ENCODE measurements around the gene WDR45B. TPM values are rescaled to one million over a fixed set of nuclear protein-coding genes. Genes with fewer than 3 reads are reported as not detected.

WDR45B gene
- total RNA-seq, 1 donor from 2014 or later, result 75.8 TPM

GRCh38 chr17:82664701-82665182 lies 16.5 kb upstream of the WDR45B start:
- Mint-ChIP-seq H3K27ac (no peak overlapping the region), H3K36me3 (ENCODE audit: insufficient read depth) (peaks cover 8% of the 10 kb centered on the region), H3K4me3 (ENCODE audit: low read depth) (no peak overlapping the region), H3K4me1 (ENCODE audit: low read depth) (peaks cover 5% of the 10 kb centered on the region), H3K27me3 (no peaks in the 10 kb centered on the region), H3K9me3 (ENCODE audit: low read depth) (peaks cover 3% of the 10 kb centered on the region)
- TF ChIP-seq CTCF (IDR thresholded peaks at IDR 0.05; ENCODE audit: unreplicated experiment), result no peak
- DNase-seq (ENCODE audit: low spot score, unreplicated experiment), result no peak

- no peak for TF ChIP-seq CTCF (IDR thresholded peaks at IDR 0.05; ENCODE audit: unreplicated experiment)
Measured at GRCh38 chr17:82664276-82664575, 16.0 kb upstream of the WDR45B start.

DNA sequence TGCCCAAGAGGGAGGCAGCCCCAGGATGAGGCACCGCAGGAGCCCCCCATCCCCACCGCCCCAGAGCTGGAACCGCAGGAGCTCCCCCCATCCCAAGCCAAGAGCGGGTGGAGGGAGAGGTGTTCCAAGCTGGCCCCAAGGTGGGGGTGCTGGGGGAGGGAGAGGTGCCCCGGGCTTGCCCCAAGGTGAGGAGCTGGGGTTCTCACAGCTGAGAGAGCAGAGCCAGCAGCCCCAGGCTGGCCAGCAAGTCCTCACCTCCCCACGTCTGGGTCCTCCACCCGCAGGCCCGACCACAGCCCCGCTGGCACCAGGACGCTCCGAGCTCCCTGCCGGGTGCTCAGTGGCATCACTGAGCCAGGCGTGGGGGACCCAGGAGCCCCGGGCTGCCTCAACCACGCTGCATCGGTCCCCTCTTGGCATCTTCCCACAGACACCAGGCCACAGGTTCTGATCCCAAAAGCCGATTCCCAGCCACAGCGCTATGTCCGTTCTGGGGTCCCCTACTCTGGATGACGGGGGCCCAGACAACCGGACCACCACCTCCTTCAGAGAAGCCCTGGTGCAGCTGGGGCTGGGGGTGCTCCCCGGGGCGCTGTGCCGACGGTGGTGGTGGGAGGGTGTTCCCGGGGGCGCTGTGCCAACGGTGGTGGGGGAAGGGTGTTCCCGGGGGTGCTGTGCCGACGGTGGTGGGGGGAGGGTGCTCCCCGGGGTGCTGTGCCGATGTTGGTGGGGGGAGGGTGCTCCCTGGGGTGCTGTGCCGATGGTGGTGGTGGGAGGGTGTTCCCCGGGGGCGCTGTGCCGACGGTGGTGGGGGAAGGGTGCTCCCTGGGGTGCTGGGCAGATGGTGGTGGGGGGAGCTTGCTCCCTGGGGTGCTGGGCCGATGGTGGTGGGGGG lies 15.4 kb upstream of the WDR45B start:
- TF ChIP-seq CTCF (IDR thresholded peaks at IDR 0.05; ENCODE audit: unreplicated experiment), result no peak
- H3K36me3 Mint-ChIP-seq (ENCODE audit: insufficient read depth), result peaks cover 15% of the 10 kb centered on the region
- peaks cover 4% of the 10 kb centered on the region for H3K4me1 Mint-ChIP-seq (ENCODE audit: low read depth)
- no peak overlapping the region for H3K27ac Mint-ChIP-seq
- no peak overlapping the region for H3K4me3 Mint-ChIP-seq (ENCODE audit: low read depth)
- DNase-seq (ENCODE audit: low spot score, unreplicated experiment), result no peak
- no peaks in the 10 kb centered on the region for H3K27me3 Mint-ChIP-seq
- peaks cover 5% of the 10 kb centered on the region for H3K9me3 Mint-ChIP-seq (ENCODE audit: low read depth)

More at GRCh38 chr17:82664276-82664575, 16.0 kb upstream of the WDR45B start:
- no peaks in the 10 kb centered on the region for H3K27me3 Mint-ChIP-seq
- H3K9me3 Mint-ChIP-seq (ENCODE audit: low read depth), result peaks cover 5% of the 10 kb centered on the region
- peaks cover 5% of the 10 kb centered on the region for H3K4me1 Mint-ChIP-seq (ENCODE audit: low read depth)
- H3K36me3 Mint-ChIP-seq (ENCODE audit: insufficient read depth), result peaks cover 13% of the 10 kb centered on the region
- no peak overlapping the region for H3K4me3 Mint-ChIP-seq (ENCODE audit: low read depth)
- DNase-seq (ENCODE audit: low spot score, unreplicated experiment), result no peak
- H3K27ac Mint-ChIP-seq, result no peak overlapping the region

GRCh38 chr17:82662711-82663261 lies 14.5 kb upstream of the WDR45B start:
- H3K4me1 Mint-ChIP-seq (ENCODE audit: low read depth), result peaks cover 1% of the 10 kb centered on the region
- no peak for TF ChIP-seq CTCF (IDR thresholded peaks at IDR 0.05; ENCODE audit: unreplicated experiment)
- peaks cover 5% of the 10 kb centered on the region for H3K9me3 Mint-ChIP-seq (ENCODE audit: low read depth)
- DNase-seq (ENCODE audit: low spot score, unreplicated experiment), result no peak
- no peaks in the 10 kb centered on the region for H3K27me3 Mint-ChIP-seq
- peaks cover 17% of the 10 kb centered on the region for H3K36me3 Mint-ChIP-seq (ENCODE audit: insufficient read depth)
- H3K27ac Mint-ChIP-seq, result no peak overlapping the region
- no peak overlapping the region for H3K4me3 Mint-ChIP-seq (ENCODE audit: low read depth)

DNA sequence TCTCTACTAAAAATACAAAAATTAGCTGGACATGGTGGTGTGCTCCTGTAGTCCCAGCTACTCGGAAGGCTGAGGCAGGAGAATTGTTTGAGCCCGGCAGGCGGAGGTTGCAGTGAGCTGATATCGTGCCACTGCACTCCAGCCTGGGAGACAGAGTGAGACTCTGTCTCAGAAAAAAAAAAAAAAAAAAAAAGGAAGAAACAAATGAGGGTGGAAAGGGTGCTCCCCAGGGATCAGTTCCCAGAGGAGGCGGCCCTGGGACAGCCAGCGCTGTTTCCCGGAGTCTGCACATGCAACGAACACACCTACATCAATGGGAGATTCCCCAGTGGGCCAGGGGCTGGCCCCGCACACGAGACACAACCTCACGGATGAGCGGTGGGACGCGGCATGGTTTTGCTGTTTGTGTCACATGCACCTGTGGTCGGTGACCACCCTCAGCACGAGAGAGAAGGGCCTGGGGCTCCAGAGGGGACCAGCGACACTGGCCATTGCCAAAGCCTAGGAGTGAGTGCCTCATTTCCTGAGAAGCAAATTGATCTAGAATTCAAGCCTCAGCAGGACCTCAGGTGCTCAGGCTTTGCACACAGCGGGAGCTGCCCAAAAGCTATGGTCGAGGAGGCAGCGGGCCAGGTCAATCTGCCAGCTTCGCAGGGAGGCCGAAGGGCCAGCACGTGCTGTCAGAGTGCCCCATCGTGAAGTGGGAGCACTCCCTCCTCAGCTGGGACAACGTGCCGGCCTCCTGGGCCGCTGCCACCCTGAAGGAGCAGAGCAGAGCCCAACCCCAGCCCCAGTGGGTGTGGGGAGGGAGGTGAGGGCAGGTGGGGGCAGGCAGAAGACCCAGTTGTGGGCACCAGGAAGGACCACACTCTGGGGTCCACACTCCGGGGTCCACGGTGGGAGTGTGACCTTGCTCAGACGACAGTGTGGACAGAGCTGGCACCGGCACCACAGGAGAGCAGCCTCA lies 13.8 kb upstream of the WDR45B start:
- Mint-ChIP-seq H3K4me3 (ENCODE audit: low read depth) (no peak overlapping the region), H3K27ac (no peak overlapping the region), H3K9me3 (ENCODE audit: low read depth) (peaks cover 5% of the 10 kb centered on the region), H3K27me3 (no peaks in the 10 kb centered on the region), H3K36me3 (ENCODE audit: insufficient read depth) (peaks cover 22% of the 10 kb centered on the region), H3K4me1 (ENCODE audit: low read depth) (peaks cover 1% of the 10 kb centered on the region)
- TF ChIP-seq CTCF (IDR thresholded peaks at IDR 0.05; ENCODE audit: unreplicated experiment), result no peak
- DNase-seq (ENCODE audit: low spot score, unreplicated experiment), result no peak
